WTC11 (cell line): Measurements from ENCODE around the gene PDS5A. TPM values are rescaled to one million over a fixed set of nuclear protein-coding genes. Genes with fewer than 3 reads are reported as not detected.
"Not testable (repeated sequence)": the region's sequence is repeated elsewhere in the genome, so short reads cannot be mapped to it uniquely, and the experiment has no call there.

Experiments used
- ATAC-seq: fragments of 200-7000 bp; cut with Tn5 transposase; 2 replicates; pipeline ENCODE4 v1.10.0; 2021; ENCODE audit warnings: mild to moderate bottlenecking, moderate library complexity
- CTCF ChIA-PET: fragments of 300-600 bp; sonication (Branson Sonifier 250); formaldehyde crosslinking; loops from one replicate; lab custom pipeline; 2021; ENCODE audit warnings: antibody characterized with exemption; lab: Charles Lee
- POLR2A ChIA-PET: fragments of 350-600 bp; sonication (Branson Sonifier 250); formaldehyde crosslinking; loops from one replicate; lab custom pipeline; 2021; ENCODE audit warnings: antibody characterized with exemption; lab: Charles Lee
- DNase-seq: peaks from one replicate; pipeline ENCODE4 v3.0.0; 2021; ENCODE audit warnings: low spot score
- H3K27ac Mint-ChIP-seq: 2 replicates; pipeline ENCODE4 v1.8.0; 2021; ENCODE audit warnings: mixed read lengths
- H3K27me3 Mint-ChIP-seq: 2 replicates; pipeline ENCODE4 v1.8.0; 2021; ENCODE audit warnings: low read depth, mild to moderate bottlenecking, moderate library complexity, mixed read lengths
- H3K36me3 Mint-ChIP-seq: 2 replicates; pipeline ENCODE4 v1.8.0; 2021; ENCODE audit warnings: mixed read lengths
- H3K4me1 Mint-ChIP-seq: 2 replicates; pipeline ENCODE4 v1.8.0; 2022; ENCODE audit warnings: mixed read lengths
- H3K4me3 Mint-ChIP-seq: 2 replicates; pipeline ENCODE4 v1.8.0; 2021; ENCODE audit warnings: mild to moderate bottlenecking, moderate library complexity, mixed read lengths
- H3K9me3 Mint-ChIP-seq: 2 replicates; pipeline ENCODE4 v1.8.0; 2021; ENCODE audit warnings: mixed read lengths
- AFF4 ChIP-seq: sonication (generic); formaldehyde crosslinking; IDR thresholded peaks from 2 replicates; pipeline ENCODE4 v1.8.1; 2023; ENCODE audit warnings: mild to moderate bottlenecking, missing genetic modification reagents, borderline replicate concordance
- AR ChIP-seq: fragments of 250-450 bp; sonication (Bioruptor Pico); IDR thresholded peaks from 2 replicates; pipeline ENCODE4 v1.9.0; 2021; ENCODE audit warnings: mild to moderate bottlenecking
- ATF6 ChIP-seq: sonication (generic); formaldehyde crosslinking; IDR thresholded peaks from 2 replicates; pipeline ENCODE4 v1.8.1; 2023; ENCODE audit warnings: mild to moderate bottlenecking, missing genetic modification reagents
- CTCF ChIP-seq: fragments of 200-600 bp; IDR thresholded peaks from 2 replicates; pipeline ENCODE4 v1.8.0; 2022; ENCODE audit warnings: antibody characterized with exemption
- E2F5 ChIP-seq: sonication (generic); formaldehyde crosslinking; IDR thresholded peaks from 2 replicates; pipeline ENCODE4 v1.8.1; 2022; ENCODE audit warnings: mild to moderate bottlenecking, moderate library complexity, missing genetic modification reagents
- EMX1 ChIP-seq: fragments of 250-450 bp; sonication (Bioruptor Pico); IDR thresholded peaks from 2 replicates; pipeline ENCODE4 v1.8.0; 2021; ENCODE audit warnings: mild to moderate bottlenecking
- GTF2I ChIP-seq: fragments of 250-450 bp; sonication (Bioruptor Pico); conservative IDR thresholded peaks from 2 replicates; pipeline ENCODE4 v1.4.0; 2021; ENCODE audit warnings: mild to moderate bottlenecking
- NFYB ChIP-seq: sonication (generic); formaldehyde crosslinking; conservative IDR thresholded peaks from 2 replicates; pipeline ENCODE4 v1.8.0; 2022; ENCODE audit warnings: low read depth, missing genetic modification reagents
- NR1H2 ChIP-seq: sonication (generic); formaldehyde crosslinking; IDR thresholded peaks from 2 replicates; pipeline ENCODE4 v1.9.0; 2021; ENCODE audit warnings: mild to moderate bottlenecking, moderate library complexity, missing genetic modification reagents
- OVOL2 ChIP-seq: fragments of 250-450 bp; sonication (Bioruptor Pico); IDR thresholded peaks from 2 replicates; pipeline ENCODE4 v1.9.0; 2021; ENCODE audit warnings: mild to moderate bottlenecking, borderline replicate concordance
- PRDM15 ChIP-seq: sonication (generic); formaldehyde crosslinking; IDR thresholded peaks from 2 replicates; pipeline ENCODE4 v1.8.0; 2022; ENCODE audit warnings: missing genetic modification reagents
- SMAD4 ChIP-seq: sonication (generic); formaldehyde crosslinking; IDR thresholded peaks from 2 replicates; pipeline ENCODE4 v1.8.0; 2022; ENCODE audit warnings: mild to moderate bottlenecking, missing genetic modification reagents
- SP1 ChIP-seq: sonication (generic); formaldehyde crosslinking; conservative IDR thresholded peaks from 2 replicates; pipeline ENCODE4 v1.8.1; 2022; ENCODE audit warnings: missing genetic modification reagents
- TEAD1 ChIP-seq: sonication (generic); formaldehyde crosslinking; IDR thresholded peaks from 2 replicates; pipeline ENCODE4 v1.8.0; 2022; ENCODE audit warnings: mild to moderate bottlenecking, missing genetic modification reagents
- ZNF121 ChIP-seq: sonication (generic); formaldehyde crosslinking; IDR thresholded peaks from 2 replicates; pipeline ENCODE4 v1.8.0; 2023; ENCODE audit warnings: missing genetic modification reagents
- ZNF138 ChIP-seq: sonication (generic); formaldehyde crosslinking; conservative IDR thresholded peaks from 2 replicates; pipeline ENCODE4 v1.8.1; 2022; ENCODE audit warnings: mild to moderate bottlenecking, moderate library complexity, missing genetic modification reagents
- ZNF219 ChIP-seq: sonication (generic); formaldehyde crosslinking; IDR thresholded peaks from 2 replicates; pipeline ENCODE4 v1.8.0; 2023; ENCODE audit warnings: missing genetic modification reagents, mild to moderate bottlenecking, borderline replicate concordance
- ZNF317 ChIP-seq: sonication (generic); formaldehyde crosslinking; IDR thresholded peaks from 2 replicates; pipeline ENCODE4 v1.8.1; 2023; ENCODE audit warnings: low read depth, mild to moderate bottlenecking, moderate library complexity, missing genetic modification reagents, borderline replicate concordance
- ZNF423 ChIP-seq: fragments of 250-450 bp; sonication (Bioruptor Pico); IDR thresholded peaks from 2 replicates; pipeline ENCODE4 v2.1.2; 2022; ENCODE audit warnings: mild to moderate bottlenecking, moderate library complexity
- ZNF671 ChIP-seq: fragments of 250-450 bp; sonication (Bioruptor Pico); IDR thresholded peaks from 2 replicates; pipeline ENCODE4 v1.8.0; 2021; ENCODE audit warnings: mild to moderate bottlenecking
- total RNA-seq: library from RNA; stranded (reverse); gene quantifications from 3 replicates; pipeline ENCODE4 v1.2.3, GENCODE V29; 2021

The PDS5A gene
- total RNA-seq, 1 experiment from 2014 or later, result 61.7 TPM

GRCh38 chr4:39814403-39815185 is 163.1 kb downstream of the PDS5A start:
- ChIA-PET CTCF (no interaction called here), POLR2A (no interaction called here)
- TF ChIP-seq CTCF (no peak), PRDM15 (no peak), AR (no peak), SMAD4 (no peak), GTF2I (CRISPR knock-in tag) (no peak), TEAD1 (no peak), EMX1 (CRISPR knock-in tag) (no peak), ZNF138 (CRISPR knock-in tag) (no peak), NFYB (no peak), ZNF423 (CRISPR knock-in tag) (no peak), ATF6 (no peak), ZNF121 (CRISPR knock-in tag) (no peak), AFF4 (CRISPR knock-in tag) (no peak), ZNF317 (CRISPR knock-in tag) (no peak), OVOL2 (CRISPR knock-in tag) (no peak), ZNF219 (CRISPR knock-in tag) (no peak), ZNF671 (CRISPR knock-in tag) (no peak), SP1 (CRISPR knock-in tag) (no peak), NR1H2 (no peak), E2F5 (CRISPR knock-in tag) (no peak)
- peak overlapping the region; percentile 72; the same call in 1 of the 2 replicates for H3K27ac Mint-ChIP-seq
- H3K4me1 Mint-ChIP-seq, result 0 out of 2 replicates have a peak, but pooled peaks cover 4% of the 10 kb centered on the region
- ATAC-seq (no peak), DNase-seq (no peak)
- no peak overlapping the region for H3K4me3 Mint-ChIP-seq
- peaks cover 9% of the 10 kb centered on the region for H3K9me3 Mint-ChIP-seq
- H3K27me3 Mint-ChIP-seq, result no peaks in the 10 kb centered on the region; the same call in 1 of the 2 replicates
- H3K36me3 Mint-ChIP-seq, result peaks cover 11% of the 10 kb centered on the region

GRCh38 chr4:39813761-39814160 is 163.9 kb downstream of the PDS5A start:
- H3K4me1 Mint-ChIP-seq, H3K27ac Mint-ChIP-seq, CTCF ChIA-PET, H3K27me3 Mint-ChIP-seq, DNase-seq, H3K4me3 Mint-ChIP-seq, ATAC-seq, POLR2A ChIA-PET: not testable (repeated sequence)
- H3K36me3 Mint-ChIP-seq, result peaks cover 11% of the 10 kb centered on the region
- H3K9me3 Mint-ChIP-seq, result peaks cover 12% of the 10 kb centered on the region
